ENCODE measurements around the gene TSPAN18. TPM values are rescaled to one million over a fixed set of nuclear protein-coding genes. Genes with fewer than 3 reads are reported as not detected.

The TSPAN18 gene
- total RNA-seq, 1 donor from 2014 or later = 31.7 TPM

GRCh38 chr11:44931466-44931865, 204.7 kb downstream of the TSPAN18 start:
- Histone ChIP-seq H3K4me2 (ENCODE audit: low read length) (no peak overlapping the region), H3K79me2 (ENCODE audit: insufficient read depth, low read length) (no peaks in the 10 kb centered on the region), H3K27ac (ENCODE audit: low read depth, low read length) (no peak overlapping the region), H3K9ac (ENCODE audit: low read length) (no peak overlapping the region), H3K4me3 (ENCODE audit: insufficient read depth, low read depth, low read length) (no peak overlapping the region), H3K27me3 (ENCODE audit: insufficient read depth, low read length) (peaks cover 14% of the 10 kb centered on the region), H3K36me3 (ENCODE audit: insufficient read depth, low read length) (no peaks in the 10 kb centered on the region), H4K20me1 (ENCODE audit: insufficient read depth, low read length) (peaks cover 7% of the 10 kb centered on the region), H3K9me3 (ENCODE audit: insufficient read depth, low read depth, low read length) (no peaks in the 10 kb centered on the region), H2AFZ (ENCODE audit: low read depth, low read length) (no peak overlapping the region), H3K4me1 (ENCODE audit: insufficient read depth, low read length) (no peaks in the 10 kb centered on the region)
- Mint-ChIP-seq H3K36me3 (ENCODE audit: low read depth, unreplicated experiment) (peaks cover 5% of the 10 kb centered on the region), H3K27me3 (ENCODE audit: low read depth, unreplicated experiment) (peaks cover 7% of the 10 kb centered on the region), H3K9me3 (ENCODE audit: unreplicated experiment) (peaks cover 2% of the 10 kb centered on the region), H3K4me1 (ENCODE audit: low read depth, unreplicated experiment) (no peaks in the 10 kb centered on the region), H3K4me3 (ENCODE audit: unreplicated experiment) (no peak overlapping the region), H3K27ac (ENCODE audit: unreplicated experiment) (no peak overlapping the region)
- TF ChIP-seq CTCF (IDR thresholded peaks at IDR 0.05; ENCODE audit: insufficient read depth, low read depth, low read length) (no peak), EZH2 (IDR thresholded peaks at IDR 0.05; ENCODE audit: insufficient read depth, low read length) (no peak)
- no peak for DNase-seq (ENCODE audit: low read depth)
- FAIRE-seq = no peak

GRCh38 chr11:44934110-44934509, 207.3 kb downstream of the TSPAN18 start:
- Histone ChIP-seq H4K20me1 (ENCODE audit: insufficient read depth, low read length) (peaks cover 27% of the 10 kb centered on the region), H3K9ac (ENCODE audit: low read length) (no peak overlapping the region), H3K27ac (ENCODE audit: low read depth, low read length) (no peak overlapping the region), H3K36me3 (ENCODE audit: insufficient read depth, low read length) (no peaks in the 10 kb centered on the region), H3K79me2 (ENCODE audit: insufficient read depth, low read length) (no peaks in the 10 kb centered on the region), H3K27me3 (ENCODE audit: insufficient read depth, low read length) (peaks cover 13% of the 10 kb centered on the region), H2AFZ (ENCODE audit: low read depth, low read length) (no peak overlapping the region), H3K9me3 (ENCODE audit: insufficient read depth, low read depth, low read length) (no peaks in the 10 kb centered on the region), H3K4me2 (ENCODE audit: low read length) (no peak overlapping the region), H3K4me3 (ENCODE audit: insufficient read depth, low read depth, low read length) (no peak overlapping the region), H3K4me1 (ENCODE audit: insufficient read depth, low read length) (no peaks in the 10 kb centered on the region)
- TF ChIP-seq CTCF (IDR thresholded peaks at IDR 0.05; ENCODE audit: insufficient read depth, low read depth, low read length) (no peak), EZH2 (IDR thresholded peaks at IDR 0.05; ENCODE audit: insufficient read depth, low read length) (no peak)
- no peak overlapping the region for H3K4me3 Mint-ChIP-seq (ENCODE audit: unreplicated experiment)
- peaks cover 7% of the 10 kb centered on the region for H3K27me3 Mint-ChIP-seq (ENCODE audit: low read depth, unreplicated experiment)
- peaks cover 5% of the 10 kb centered on the region for H3K36me3 Mint-ChIP-seq (ENCODE audit: low read depth, unreplicated experiment)
- no peak overlapping the region for H3K27ac Mint-ChIP-seq (ENCODE audit: unreplicated experiment)
- DNase-seq (ENCODE audit: low read depth) = no peak
- peaks cover 2% of the 10 kb centered on the region for H3K9me3 Mint-ChIP-seq (ENCODE audit: unreplicated experiment)
- no peak for FAIRE-seq
- H3K4me1 Mint-ChIP-seq (ENCODE audit: low read depth, unreplicated experiment) = no peaks in the 10 kb centered on the region

GRCh38 chr11:44934735-44935250, 208.0 kb downstream of the TSPAN18 start:
- H4K20me1 ChIP-seq (ENCODE audit: insufficient read depth, low read length) = peaks cover 34% of the 10 kb centered on the region
- peaks cover 9% of the 10 kb centered on the region for H3K27me3 ChIP-seq (ENCODE audit: insufficient read depth, low read length)
- peaks cover 5% of the 10 kb centered on the region for H3K36me3 Mint-ChIP-seq (ENCODE audit: low read depth, unreplicated experiment)
- H3K9me3 ChIP-seq (ENCODE audit: insufficient read depth, low read depth, low read length) = no peaks in the 10 kb centered on the region
- H3K4me3 Mint-ChIP-seq (ENCODE audit: unreplicated experiment) = no peak overlapping the region
- H3K4me1 Mint-ChIP-seq (ENCODE audit: low read depth, unreplicated experiment) = no peaks in the 10 kb centered on the region
- H3K36me3 ChIP-seq (ENCODE audit: insufficient read depth, low read length) = no peaks in the 10 kb centered on the region
- H3K27ac Mint-ChIP-seq (ENCODE audit: unreplicated experiment) = no peak overlapping the region
- no peak overlapping the region for H3K9ac ChIP-seq (ENCODE audit: low read length)
- H3K9me3 Mint-ChIP-seq (ENCODE audit: unreplicated experiment) = peaks cover 2% of the 10 kb centered on the region
- no peaks in the 10 kb centered on the region for H3K79me2 ChIP-seq (ENCODE audit: insufficient read depth, low read length)
- no peak for DNase-seq (ENCODE audit: low read depth)
- H3K4me1 ChIP-seq (ENCODE audit: insufficient read depth, low read length) = no peaks in the 10 kb centered on the region
- H3K4me3 ChIP-seq (ENCODE audit: insufficient read depth, low read depth, low read length) = no peak overlapping the region
- no peak overlapping the region for H3K27ac ChIP-seq (ENCODE audit: low read depth, low read length)
- peaks cover 6% of the 10 kb centered on the region for H3K27me3 Mint-ChIP-seq (ENCODE audit: low read depth, unreplicated experiment)
- no peak for FAIRE-seq
- H3K4me2 ChIP-seq (ENCODE audit: low read length) = no peak overlapping the region
- TF ChIP-seq CTCF (IDR thresholded peaks at IDR 0.05; ENCODE audit: insufficient read depth, low read depth, low read length) (no peak), EZH2 (IDR thresholded peaks at IDR 0.05; ENCODE audit: insufficient read depth, low read length) (no peak)
- H2AFZ ChIP-seq (ENCODE audit: low read depth, low read length) = no peak overlapping the region
